Esophagus squamous epithelium (tissue), 5 donors: Measurements from ENCODE around the gene AGTRAP. TPM values are rescaled to one million over a fixed set of nuclear protein-coding genes. Genes with fewer than 3 reads are reported as not detected.

Source experiments
- DNase-seq: peaks from one replicate; lab custom pipeline; 2025; lab: John Stamatoyannopoulos, UW
- H3K27ac ChIP-seq, 4 donors: fragments of 200-600 bp; sonication (generic); one replicate each; pipeline ENCODE4 v1.5.1; 2016 to 2019; ENCODE audit warnings: mild to moderate bottlenecking in 1 of 4
- H3K27me3 ChIP-seq, 4 donors: fragments of 200-600 bp; sonication (generic); 1 replicate in 3 of 4; 2 replicates in 1 of 4; pipeline versions ENCODE4 v1.5.1 to v1.6.0; 2017 to 2021; ENCODE audit warnings: antibody characterized with exemption in 1 of 4
- H3K36me3 ChIP-seq, 3 donors: fragments of 200-600 bp; sonication (generic); one replicate each; pipeline ENCODE4 v1.5.1; 2016 to 2019
- H3K4me1 ChIP-seq, 3 donors: fragments of 200-600 bp; sonication (generic); one replicate each; pipeline ENCODE4 v1.5.1; 2017 to 2019
- H3K4me3 ChIP-seq, 4 donors: fragments of 200-600 bp; sonication (generic); 1 replicate in 3 of 4; 2 replicates in 1 of 4; pipeline ENCODE4 v1.5.1; 2016 to 2019; ENCODE audit warnings: mild to moderate bottlenecking in 2 of 4, moderate library complexity in 1 of 4
- H3K9me3 ChIP-seq, 3 donors: fragments of 200-600 bp; sonication (generic); one replicate each; pipeline ENCODE4 v1.5.1; 2016 to 2019
- POLR2A ChIP-seq, 4 donors: fragments of 450-650 bp; IDR thresholded peaks; one replicate each; pipeline ENCODE4 v1.6.1; 2017; ENCODE audit warnings: antibody characterized with exemption in 4 of 4, mild to moderate bottlenecking in 4 of 4, moderate library complexity in 3 of 4
- WGBS, 2 donors: methylation state at CpG; one replicate each; pipeline ENCODE4 v1.1.5; 2018; 5-methylcytosine and 5-hydroxymethylcytosine counted together
- intact Hi-C: fragments of 100-400 bp; cut with DNase I; formaldehyde crosslinking; loops from one replicate; pipeline ENCODE4 v1.15.0; 2022
- total RNA-seq, 4 donors: library from RNA; depleted of rRNA; stranded (reverse); fragments of >200 nt; gene quantifications; one replicate each; pipeline ENCODE4 v1.1.0, GENCODE V29; 2016
- TF ChIP-seq, protein P1 (sequence below), 6 experiments: fragments of 450-650 bp in 4 of 6; fragments of 200-600 bp in 2 of 6; sonication (generic) in 2 of 6; IDR thresholded peaks; one replicate each; pipeline ENCODE4 v1.5.1; 2016 to 2019; ENCODE audit warnings: antibody characterized with exemption in 6 of 6, mild to moderate bottlenecking in 4 of 6, moderate library complexity in 4 of 6
- donor health status: DM: yes; HTN: yes; CAD: no.

AGTRAP gene
- total RNA-seq, 4 donors from 2014 or later: 34.5 to 89.5 (median 50.7) TPM

DNA sequence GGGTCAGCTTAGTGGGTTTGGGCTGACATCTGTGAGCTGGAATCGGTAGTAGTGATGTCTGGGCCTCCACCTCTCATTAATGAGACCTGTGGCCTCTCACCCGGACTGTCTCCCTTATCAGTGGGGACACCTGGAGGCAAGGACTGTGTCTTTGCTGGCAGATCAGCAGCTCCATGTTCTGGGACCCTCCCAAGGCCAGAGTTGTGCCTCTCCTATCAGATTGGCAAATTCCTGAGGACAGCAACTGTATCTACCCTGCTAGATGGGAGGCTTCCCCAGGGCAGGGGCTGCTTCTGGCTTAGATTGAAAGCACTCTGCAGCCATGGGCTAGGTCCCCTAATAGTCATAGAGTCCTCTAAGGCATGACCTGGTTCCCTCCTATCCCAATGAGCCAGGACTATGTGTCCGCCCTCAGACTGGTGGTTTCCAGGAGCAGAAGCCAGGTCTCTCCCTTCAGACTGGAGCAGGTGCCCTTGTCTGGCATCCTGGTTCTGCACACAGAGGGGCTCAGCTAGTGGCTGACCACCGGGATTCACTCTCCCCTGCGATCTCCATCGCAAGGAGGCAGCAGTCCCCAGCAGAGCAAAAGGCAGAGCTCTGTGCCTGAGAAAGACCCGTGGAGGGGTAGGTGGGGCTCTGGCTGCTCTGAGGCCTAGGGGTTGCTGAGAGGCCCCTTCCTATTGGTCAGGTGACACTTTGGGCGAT lies 38.6 kb upstream of the AGTRAP start:
- Histone ChIP-seq H3K27me3 (peaks cover 2 to 95% (median 5%) of the 10 kb centered on the region in 4 donors), H3K4me3 (no peak overlapping the region), H3K4me1 (peaks cover 11 to 26% (median 17%) of the 10 kb centered on the region in 3 donors), H3K9me3 (no peaks in the 10 kb centered on the region), H3K36me3 (no peaks in the 10 kb centered on the region), H3K27ac (no peak overlapping the region)
- TF ChIP-seq, protein P1, sequence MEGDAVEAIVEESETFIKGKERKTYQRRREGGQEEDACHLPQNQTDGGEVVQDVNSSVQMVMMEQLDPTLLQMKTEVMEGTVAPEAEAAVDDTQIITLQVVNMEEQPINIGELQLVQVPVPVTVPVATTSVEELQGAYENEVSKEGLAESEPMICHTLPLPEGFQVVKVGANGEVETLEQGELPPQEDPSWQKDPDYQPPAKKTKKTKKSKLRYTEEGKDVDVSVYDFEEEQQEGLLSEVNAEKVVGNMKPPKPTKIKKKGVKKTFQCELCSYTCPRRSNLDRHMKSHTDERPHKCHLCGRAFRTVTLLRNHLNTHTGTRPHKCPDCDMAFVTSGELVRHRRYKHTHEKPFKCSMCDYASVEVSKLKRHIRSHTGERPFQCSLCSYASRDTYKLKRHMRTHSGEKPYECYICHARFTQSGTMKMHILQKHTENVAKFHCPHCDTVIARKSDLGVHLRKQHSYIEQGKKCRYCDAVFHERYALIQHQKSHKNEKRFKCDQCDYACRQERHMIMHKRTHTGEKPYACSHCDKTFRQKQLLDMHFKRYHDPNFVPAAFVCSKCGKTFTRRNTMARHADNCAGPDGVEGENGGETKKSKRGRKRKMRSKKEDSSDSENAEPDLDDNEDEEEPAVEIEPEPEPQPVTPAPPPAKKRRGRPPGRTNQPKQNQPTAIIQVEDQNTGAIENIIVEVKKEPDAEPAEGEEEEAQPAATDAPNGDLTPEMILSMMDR (IDR thresholded peaks at IDR 0.05): no peak
- no peak for TF ChIP-seq POLR2A (IDR thresholded peaks at IDR 0.05)
- no peak for DNase-seq
- 40 to 68% methylated on average over 1 to 8 of the region's 8 CpGs for WGBS, 2 donors
- intact Hi-C loops: no loop called here

DNA sequence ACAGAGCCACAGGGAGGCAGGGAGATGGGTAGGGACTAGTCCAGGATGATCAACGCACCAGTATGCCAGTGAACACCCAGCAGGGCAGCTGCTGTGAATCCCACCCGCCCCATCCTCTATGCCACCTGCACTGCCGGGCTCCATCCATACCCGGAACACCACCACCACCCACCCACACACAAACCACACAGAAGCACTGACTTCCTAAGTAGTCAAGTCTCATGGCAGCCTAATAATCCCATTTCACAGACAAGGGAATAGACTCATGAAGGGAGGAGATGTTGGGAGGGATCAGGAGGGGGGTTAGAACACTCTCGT lies 38.1 kb upstream of the AGTRAP start:
- peaks cover 9 to 21% (median 15%) of the 10 kb centered on the region in 3 donors for H3K4me1 ChIP-seq
- H3K36me3 ChIP-seq: no peaks in the 10 kb centered on the region
- no peak overlapping the region for H3K27ac ChIP-seq
- H3K4me3 ChIP-seq: no peak overlapping the region
- intact Hi-C loops: no loop called here
- peaks cover 0 to 93% (median 3%) of the 10 kb centered on the region in 4 donors for H3K27me3 ChIP-seq
- WGBS, 2 donors: 65 to 72% methylated on average over 2 to 5 of the region's 5 CpGs
- no peak for DNase-seq
- TF ChIP-seq POLR2A (IDR thresholded peaks at IDR 0.05): no peak
- TF ChIP-seq, protein P1 (IDR thresholded peaks at IDR 0.05): no peak
- no peaks in the 10 kb centered on the region for H3K9me3 ChIP-seq

DNA sequence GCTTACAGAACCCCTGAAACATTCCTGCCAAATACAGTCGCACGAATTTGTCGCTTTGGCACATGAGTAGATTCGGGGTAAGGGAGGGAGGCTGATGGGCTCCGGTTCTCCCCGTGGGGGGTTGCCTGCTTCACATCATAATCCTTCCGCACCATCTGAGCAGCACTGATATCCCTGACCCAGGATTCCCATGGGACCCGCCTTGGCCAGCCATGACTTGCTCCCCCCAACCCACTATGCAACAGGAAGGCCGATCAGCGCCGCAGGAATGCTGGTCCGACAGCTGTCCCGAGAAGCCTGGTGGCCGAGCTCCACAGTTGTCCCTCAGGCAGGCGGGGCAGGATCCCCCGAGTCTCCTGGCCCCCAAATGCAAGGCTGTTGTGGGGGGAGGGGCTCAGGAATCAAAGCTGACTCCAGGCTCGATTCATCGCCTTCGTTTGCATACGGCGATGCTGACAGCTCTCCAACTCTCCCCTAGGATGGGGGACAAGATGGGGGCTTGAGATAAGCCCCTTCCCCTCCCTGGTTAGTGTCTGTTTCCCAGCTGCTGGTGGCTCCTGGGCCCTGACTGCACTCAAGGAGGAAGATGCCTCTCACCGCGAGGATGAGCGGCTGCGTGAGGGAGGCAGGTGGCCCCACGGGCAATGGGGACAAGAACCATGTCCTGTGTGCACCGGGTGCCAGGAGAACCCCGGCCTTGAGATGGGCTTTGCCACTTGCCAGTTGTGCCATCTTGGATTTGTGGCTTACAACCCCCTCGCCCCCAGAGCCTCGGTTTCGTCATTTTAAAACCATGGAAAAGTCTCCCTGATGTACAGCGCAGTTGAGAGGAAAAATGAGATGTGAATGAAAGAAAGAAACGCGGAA lies 35.1 kb upstream of the AGTRAP start:
- TF ChIP-seq, protein P1 (IDR thresholded peaks at IDR 0.05): no peak
- no peak for TF ChIP-seq POLR2A (IDR thresholded peaks at IDR 0.05)
- Histone ChIP-seq H3K4me3 (peak overlapping the region in 1 of 4 donors; percentile 28), H3K4me1 (peaks cover 6 to 13% (median 10%) of the 10 kb centered on the region in 3 donors), H3K27me3 (peaks cover 0 to 93% (median 0%) of the 10 kb centered on the region in 4 donors), H3K36me3 (no peaks in the 10 kb centered on the region), H3K9me3 (no peaks in the 10 kb centered on the region), H3K27ac (no peak overlapping the region)
- intact Hi-C loops: no loop called here
- no peak for DNase-seq
- WGBS, 2 donors: 60 to 65% methylated on average over 14 to 17 of the region's 34 CpGs

DNA sequence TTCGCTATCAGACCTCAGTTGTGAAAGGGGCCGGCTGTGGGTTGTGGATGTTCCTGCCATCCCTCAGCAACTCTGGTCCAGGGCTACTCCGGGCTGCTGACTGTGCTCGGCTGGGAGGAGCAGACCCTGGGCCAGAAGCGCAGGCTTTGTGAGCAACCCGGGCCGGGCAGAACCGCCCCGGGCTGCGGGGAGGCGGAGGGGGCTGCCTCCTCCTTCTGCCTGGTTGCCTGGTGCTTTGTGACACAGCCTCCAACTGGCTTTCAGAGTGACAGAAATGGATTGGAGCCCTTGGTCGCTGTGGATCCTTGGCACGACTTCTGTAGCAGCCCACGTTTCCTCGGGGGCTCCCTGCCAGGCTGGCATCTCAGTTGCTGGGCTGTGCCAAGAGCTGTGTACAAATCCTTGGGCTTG lies 34.4 kb upstream of the AGTRAP start:
- no peak for TF ChIP-seq POLR2A (IDR thresholded peaks at IDR 0.05)
- TF ChIP-seq, protein P1 (IDR thresholded peaks at IDR 0.05): no peak
- Histone ChIP-seq H3K36me3 (no peaks in the 10 kb centered on the region), H3K4me3 (peak overlapping the region in 1 of 4 donors; percentile 28), H3K9me3 (no peaks in the 10 kb centered on the region), H3K4me1 (peaks cover 6 to 13% (median 10%) of the 10 kb centered on the region in 3 donors), H3K27ac (no peak overlapping the region), H3K27me3 (peaks cover 0 to 93% (median 0%) of the 10 kb centered on the region in 4 donors)
- DNase-seq: no peak
- intact Hi-C loops: no loop called here
- 20 to 42% methylated on average over 2 to 6 of the region's 15 CpGs for WGBS, 2 donors
